AG10803 (cell line): ENCODE data around the gene NLE1.
"Not testable (repeated sequence)": the region's sequence is repeated elsewhere in the genome, so short reads cannot be mapped to it uniquely, and the experiment has no call there.

Experiments used
- DNase-seq: peaks from one replicate; pipeline ENCODE4 v3.0.0; 2010; ENCODE audit warnings: low read depth
- H3K4me3 ChIP-seq: 2 replicates; pipeline ENCODE4 v1.5.1; 2011; ENCODE audit warnings: mild to moderate bottlenecking, low read length, control low read depth
- TF ChIP-seq, protein P1 (sequence below): conservative IDR thresholded peaks from 2 replicates; pipeline ENCODE4 v1.5.1; 2011; ENCODE audit warnings: mild to moderate bottlenecking, low read length, control low read depth, inconsistent platforms

The NLE1 gene

DNA sequence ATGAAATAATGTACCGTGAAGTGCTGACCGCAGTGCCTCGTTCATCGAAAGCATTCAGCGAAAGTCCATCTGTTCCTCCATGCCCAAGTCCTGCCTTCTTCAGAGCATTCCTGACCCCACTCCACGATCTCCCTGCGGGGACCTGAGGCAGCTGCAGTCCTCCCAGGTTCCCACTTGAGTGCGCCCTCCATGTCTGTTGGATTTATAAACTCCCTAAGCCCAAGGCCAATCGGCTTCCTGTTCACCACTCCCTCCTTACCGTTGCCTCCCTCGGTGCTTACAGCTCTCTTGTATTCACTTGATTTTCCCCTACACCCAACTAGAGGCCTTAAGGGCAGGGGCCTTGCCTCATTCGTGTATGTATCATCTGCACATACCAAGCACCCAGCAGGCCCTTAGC is 25.3 kb downstream of the NLE1 start:
- H3K4me3 ChIP-seq: no peak overlapping the region
- DNase-seq: no peak
- TF ChIP-seq, protein P1, sequence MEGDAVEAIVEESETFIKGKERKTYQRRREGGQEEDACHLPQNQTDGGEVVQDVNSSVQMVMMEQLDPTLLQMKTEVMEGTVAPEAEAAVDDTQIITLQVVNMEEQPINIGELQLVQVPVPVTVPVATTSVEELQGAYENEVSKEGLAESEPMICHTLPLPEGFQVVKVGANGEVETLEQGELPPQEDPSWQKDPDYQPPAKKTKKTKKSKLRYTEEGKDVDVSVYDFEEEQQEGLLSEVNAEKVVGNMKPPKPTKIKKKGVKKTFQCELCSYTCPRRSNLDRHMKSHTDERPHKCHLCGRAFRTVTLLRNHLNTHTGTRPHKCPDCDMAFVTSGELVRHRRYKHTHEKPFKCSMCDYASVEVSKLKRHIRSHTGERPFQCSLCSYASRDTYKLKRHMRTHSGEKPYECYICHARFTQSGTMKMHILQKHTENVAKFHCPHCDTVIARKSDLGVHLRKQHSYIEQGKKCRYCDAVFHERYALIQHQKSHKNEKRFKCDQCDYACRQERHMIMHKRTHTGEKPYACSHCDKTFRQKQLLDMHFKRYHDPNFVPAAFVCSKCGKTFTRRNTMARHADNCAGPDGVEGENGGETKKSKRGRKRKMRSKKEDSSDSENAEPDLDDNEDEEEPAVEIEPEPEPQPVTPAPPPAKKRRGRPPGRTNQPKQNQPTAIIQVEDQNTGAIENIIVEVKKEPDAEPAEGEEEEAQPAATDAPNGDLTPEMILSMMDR: no peak

DNA sequence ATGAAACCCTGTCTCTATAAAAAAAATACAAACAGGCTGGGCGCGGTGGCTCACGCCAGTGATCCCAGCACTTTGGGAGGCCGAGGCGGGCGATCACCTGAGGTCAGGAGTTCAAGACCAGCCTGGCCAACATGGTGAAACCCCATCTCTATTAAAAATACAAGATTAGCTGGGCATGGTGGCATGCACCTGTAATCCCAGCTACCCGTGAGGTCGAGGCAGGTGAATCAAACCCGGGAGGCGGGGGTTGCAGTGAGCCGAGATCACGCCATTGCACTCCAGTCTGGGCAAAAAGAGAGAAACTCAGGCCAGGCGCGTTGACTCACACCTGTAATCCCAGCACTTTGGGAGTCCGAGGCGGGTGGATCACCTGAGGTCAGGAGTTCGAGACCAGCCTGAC is 31.3 kb downstream of the NLE1 start:
- H3K4me3 ChIP-seq, DNase-seq: not testable (repeated sequence)

DNA sequence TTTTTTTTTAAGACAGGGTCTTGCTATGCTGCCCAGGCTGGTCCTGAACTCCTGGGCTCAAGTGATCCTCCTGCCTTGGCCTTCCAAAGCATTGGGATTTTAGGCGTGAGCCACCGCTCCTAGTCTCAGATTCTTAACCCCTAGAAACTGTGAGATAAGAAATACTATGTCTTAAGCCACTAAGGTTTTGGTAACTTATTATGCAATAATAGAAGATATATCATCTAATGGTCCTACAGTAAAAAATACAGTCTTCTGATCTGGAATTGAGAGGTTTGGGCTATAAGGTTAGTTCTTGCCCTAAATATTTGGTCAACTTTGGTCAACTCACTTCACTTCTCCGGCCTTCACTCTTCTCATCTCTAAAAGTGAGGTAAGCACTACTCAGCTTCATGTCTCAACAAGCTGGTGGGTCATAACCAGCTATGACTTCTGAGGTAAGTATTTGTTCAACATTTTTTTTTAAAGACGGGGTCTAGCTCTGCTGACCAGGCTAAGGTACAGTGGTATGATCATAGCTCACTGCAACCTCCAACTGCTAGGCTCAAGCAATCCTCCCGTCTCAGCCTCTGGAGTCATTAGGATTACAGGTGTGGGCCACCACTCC is 37.2 kb downstream of the NLE1 start:
- TF ChIP-seq, protein P1: no peak
- no peak for DNase-seq
- H3K4me3 ChIP-seq: no peak overlapping the region

DNA sequence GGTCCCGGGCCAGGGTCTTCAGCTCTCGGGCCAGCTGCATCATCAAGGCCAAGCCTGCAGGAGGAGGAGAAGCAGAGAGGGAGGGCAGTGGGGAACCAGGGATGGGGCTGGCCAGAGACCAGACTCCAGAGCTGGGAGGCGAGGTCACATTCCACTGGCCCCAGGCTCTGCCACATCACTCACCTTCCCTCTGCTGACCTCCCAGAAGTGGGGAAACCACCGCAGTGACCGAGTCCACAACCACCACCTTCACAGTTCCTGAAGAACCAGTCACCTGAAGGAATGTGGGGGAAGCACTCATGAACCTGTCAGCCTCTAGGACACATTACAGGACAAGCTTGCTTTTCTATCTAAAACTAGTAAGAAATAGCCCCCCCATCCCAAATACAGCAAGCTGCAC is 38.8 kb downstream of the NLE1 start:
- TF ChIP-seq, protein P1: no peak
- H3K4me3 ChIP-seq: no peak overlapping the region
- no peak for DNase-seq

DNA sequence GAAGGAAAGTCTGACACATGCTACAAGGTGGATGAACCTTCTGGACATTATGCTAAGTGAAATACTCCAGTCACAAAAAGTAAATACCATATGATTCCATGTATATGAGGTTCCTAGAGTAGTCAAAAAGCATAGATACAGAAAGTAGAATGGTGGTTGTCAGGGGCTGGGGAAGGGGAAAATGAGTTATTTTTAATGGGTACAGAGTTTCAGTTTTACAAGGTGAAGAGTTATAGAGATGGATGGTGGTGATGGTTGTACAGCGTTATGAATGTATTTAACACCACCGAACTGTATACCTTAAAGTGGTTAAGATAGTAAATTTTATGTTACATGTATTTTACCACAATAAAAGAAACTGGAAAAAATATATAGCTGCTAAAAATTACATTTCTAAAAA is 40.4 kb downstream of the NLE1 start:
- TF ChIP-seq, protein P1: no peak
- no peak overlapping the region for H3K4me3 ChIP-seq
- DNase-seq: no peak

DNA sequence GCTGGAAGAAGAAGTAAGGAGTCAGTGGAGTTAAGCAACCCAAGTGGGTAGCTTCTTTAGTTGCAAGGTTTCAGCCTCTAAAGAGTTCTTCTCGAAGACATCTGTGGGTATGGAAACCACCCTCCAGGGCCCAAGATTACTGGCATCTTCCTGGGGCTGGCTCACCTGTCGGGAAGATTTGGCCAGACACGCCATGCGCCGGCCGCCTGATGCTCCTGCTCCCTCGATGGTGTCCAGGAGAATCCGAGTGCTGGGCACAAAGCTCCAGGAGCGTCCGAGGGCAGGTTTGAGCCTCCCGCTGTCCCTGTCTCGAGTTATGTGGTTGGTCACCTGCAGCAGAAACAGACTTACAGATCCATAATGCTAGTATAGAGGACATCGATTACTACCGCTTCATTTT is 41.1 kb downstream of the NLE1 start:
- TF ChIP-seq, protein P1: no peak
- no peak overlapping the region for H3K4me3 ChIP-seq
- no peak for DNase-seq

DNA sequence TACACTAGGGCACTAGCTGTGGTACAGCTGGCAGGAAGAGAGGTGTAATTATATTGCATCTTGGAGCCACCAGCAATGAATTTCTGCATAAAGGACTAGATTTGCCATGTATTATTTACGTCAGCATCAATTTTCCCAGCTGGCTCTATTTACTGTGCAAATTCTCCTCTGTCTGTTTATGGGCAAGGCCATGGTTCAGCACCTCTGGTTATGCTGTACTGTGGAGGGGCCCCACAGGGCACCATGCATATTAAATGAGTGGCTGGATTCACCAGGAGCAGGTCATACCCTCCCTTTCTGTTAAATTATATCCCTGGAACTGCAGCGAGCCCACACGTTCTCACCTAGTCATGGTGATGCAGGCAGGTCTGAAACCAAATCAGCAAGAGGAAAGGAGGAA is 42.2 kb downstream of the NLE1 start:
- TF ChIP-seq, protein P1: no peak
- DNase-seq: no peak

DNA sequence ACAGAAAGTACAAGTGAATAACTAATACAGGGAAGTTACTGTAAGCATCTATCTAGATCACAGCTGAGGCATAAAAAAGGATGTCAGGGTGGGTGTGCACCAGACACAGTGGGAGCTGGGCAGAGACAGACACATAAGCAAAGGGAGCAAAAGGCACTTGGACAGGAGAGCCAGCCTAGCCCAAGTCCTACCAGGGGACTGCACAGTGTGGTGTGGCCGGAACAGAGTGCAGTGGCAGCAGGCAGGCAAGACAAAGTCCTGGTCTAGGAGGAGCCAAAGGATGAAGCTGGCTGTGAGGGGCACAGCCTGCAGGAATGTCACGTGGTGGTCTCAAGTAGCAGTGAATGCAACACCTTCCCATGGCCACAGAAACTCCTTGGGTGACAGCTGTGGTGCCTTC is 44.3 kb downstream of the NLE1 start:
- TF ChIP-seq, protein P1: no peak
- no peak for DNase-seq
- no peak overlapping the region for H3K4me3 ChIP-seq

More for the DNA sequence above, 42.2 kb downstream of the NLE1 start:
- H3K4me3 ChIP-seq: no peak overlapping the region
